GM10266 (cell line): Measurements from ENCODE around the gene FRMD8.
"Not testable (repeated sequence)": the region's sequence is repeated elsewhere in the genome, so short reads cannot be mapped to it uniquely, and the experiment has no call there.

Source experiments
- DNase-seq: peaks from one replicate; pipeline ENCODE4 v3.0.0; 2012; ENCODE audit errors: extremely low spot score
- CTCF ChIP-seq: IDR thresholded peaks from 2 replicates; pipeline ENCODE4 v1.5.1; 2012; ENCODE audit warnings: mild to moderate bottlenecking, low read depth; ENCODE audit not compliant: control insufficient read depth, insufficient read depth; ENCODE audit errors: missing control alignments

FRMD8 gene

GRCh38 chr11:65448418-65449105 lies 62.1 kb downstream of the FRMD8 start:
- no peak for TF ChIP-seq CTCF
- DNase-seq, result no peak

GRCh38 chr11:65451301-65451700 lies 64.9 kb downstream of the FRMD8 start:
- not testable (repeated sequence) for DNase-seq

- DNase-seq, result not testable (repeated sequence)
Measured at GRCh38 chr11:65452259-65452658, 65.8 kb downstream of the FRMD8 start.

- DNase-seq, result no peak
- no peak for TF ChIP-seq CTCF
Measured at GRCh38 chr11:65452806-65453490, 66.5 kb downstream of the FRMD8 start.

- no peak for DNase-seq
- no peak for TF ChIP-seq CTCF
Measured at GRCh38 chr11:65454311-65454695, 67.9 kb downstream of the FRMD8 start.

GRCh38 chr11:65454696-65455456 lies 68.4 kb downstream of the FRMD8 start:
- DNase-seq, result peak; percentile 99
- peak; percentile 36 for TF ChIP-seq CTCF

- TF ChIP-seq CTCF, result no peak
- DNase-seq, result no peak
Measured at GRCh38 chr11:65456418-65456817, 70.0 kb downstream of the FRMD8 start.

- no peak for TF ChIP-seq CTCF
- DNase-seq, result no peak
Measured at GRCh38 chr11:65459552-65459951, 73.1 kb downstream of the FRMD8 start.
